Endothelial cell of umbilical vein (primary cell): ENCODE data around the gene RAB5IF.

Source experiments
- CTCF ChIP-seq, 2 donors: IDR thresholded peaks; 1 replicate in 1 of 2; 2 replicates in 1 of 2; pipeline ENCODE4 v1.5.1; 2011; ENCODE audit warnings: low read length in 2 of 2, mild to moderate bottlenecking in 2 of 2, moderate library complexity in 2 of 2, control low read depth in 1 of 2, inconsistent platforms in 1 of 2, low read depth in 1 of 2; ENCODE audit not compliant: insufficient read depth in 1 of 2; ENCODE audit errors: extremely low read depth in 1 of 2
- POLR2A ChIP-seq: IDR thresholded peaks from 2 replicates; pipeline ENCODE4 v1.6.1; 2012; ENCODE audit warnings: low read depth, mild to moderate bottlenecking, control low read depth, low read length

- TF ChIP-seq POLR2A: no peak
- no peak for TF ChIP-seq CTCF (IDR thresholded peaks at IDR 0.05; ENCODE audit: extremely low read depth in 1 of 2, insufficient read depth in 1 of 2, low read depth in 1 of 2, low read length in 2 of 2)
These were observed 35.6 kb upstream of the RAB5IF start for GRCh38 chr20:36569847-36570429.
